Spleen (tissue), 11 donors: ENCODE measurements around the gene SLC12A3. TPM values are rescaled to one million over a fixed set of nuclear protein-coding genes. Genes with fewer than 3 reads are reported as not detected.

ENCODE experiments used
- DNase-seq: peaks from one replicate; pipeline ENCODE4 v3.0.0-alpha.2; 2020
- H3K27ac ChIP-seq, 8 donors: fragments of 200-600 bp; sonication (generic) in 7 of 8; 1 replicate in 4 of 8; 2 replicates in 4 of 8; pipeline versions ENCODE4 v1.5.0 to v1.8.0; 2016 to 2021; ENCODE audit warnings: inconsistent platforms in 4 of 8, mild to moderate bottlenecking in 4 of 8, moderate library complexity in 1 of 8
- H3K27me3 ChIP-seq, 7 donors: fragments of 200-600 bp; sonication (generic) in 6 of 7; replicated peaks in 1 of 7; 1 replicate in 4 of 7; 2 replicates in 3 of 7; pipeline versions ENCODE4 v1.5.0 to v1.8.0; 2016 to 2021; ENCODE audit warnings: inconsistent platforms in 3 of 7, mild to moderate bottlenecking in 1 of 7
- H3K36me3 ChIP-seq, 6 donors: fragments of 200-600 bp; sonication (generic) in 5 of 6; 1 replicate in 4 of 6; 2 replicates in 2 of 6; pipeline versions ENCODE4 v1.5.0 to v1.8.0; 2016 to 2021; ENCODE audit warnings: inconsistent platforms in 2 of 6
- H3K4me1 ChIP-seq, 6 donors: fragments of 200-600 bp; sonication (generic) in 5 of 6; 1 replicate in 3 of 6; 2 replicates in 3 of 6; pipeline versions ENCODE4 v1.5.0 to v1.8.0; 2016 to 2021; ENCODE audit warnings: inconsistent platforms in 3 of 6
- H3K4me3 ChIP-seq, 8 donors: fragments of 200-600 bp; sonication (generic) in 7 of 8; 1 replicate in 4 of 8; 2 replicates in 4 of 8; pipeline versions ENCODE4 v1.5.0 to v1.8.0; 2016 to 2021; ENCODE audit warnings: inconsistent platforms in 4 of 8, mild to moderate bottlenecking in 4 of 8, moderate library complexity in 2 of 8
- H3K9me3 ChIP-seq, 8 donors: fragments of 200-600 bp; sonication (generic) in 7 of 8; 1 replicate in 4 of 8; 2 replicates in 4 of 8; pipeline versions ENCODE4 v1.5.0 to v1.8.0; 2016 to 2021; ENCODE audit warnings: inconsistent platforms in 4 of 8
- CTCF ChIP-seq, 11 experiments: fragments of 200-600 bp in 7 of 11; fragments of 450-650 bp in 4 of 11; sonication (generic) in 4 of 11; IDR thresholded peaks in 8 of 11; conservative IDR thresholded peaks in 3 of 11; 1 replicate in 7 of 11; 2 replicates in 4 of 11; pipeline versions ENCODE4 v1.4.0 to v1.8.0; 2016 to 2021; ENCODE audit warnings: antibody characterized with exemption in 11 of 11, inconsistent platforms in 4 of 11, mild to moderate bottlenecking in 1 of 11
- POLR2A ChIP-seq, 3 donors: fragments of 450-650 bp; IDR thresholded peaks; one replicate each; pipeline ENCODE4 v1.5.1; 2017; ENCODE audit warnings: antibody characterized with exemption in 3 of 3, mild to moderate bottlenecking in 1 of 3
- POLR2AphosphoS5 ChIP-seq, 3 donors: sonication (generic); formaldehyde crosslinking; IDR thresholded peaks; one replicate each; pipeline ENCODE4 v1.5.1; 2017; ENCODE audit warnings: antibody characterized with exemption in 3 of 3
- WGBS, 5 donors: extraction: QIAGEN DNeasy Blood & Tissue Kit in 3 of 5; methylation state at CpG; one replicate each; pipeline versions ENCODE4 v1.1.5 to v1.1.7; 2013 to 2018; 5-methylcytosine and 5-hydroxymethylcytosine counted together
- intact Hi-C: fragments of 100-400 bp; cut with DNase I; formaldehyde crosslinking; loops from one replicate; pipeline ENCODE4 v1.15.0; 2023; ENCODE audit warnings: low total_unique reads
- polyA plus RNA-seq, 3 donors: library from polyadenylated mRNA; stranded (reverse); fragments of 200-250 nt; gene quantifications; one replicate each; pipeline ENCODE4 v1.2.1, GENCODE V29; 2013
- total RNA-seq, 7 donors: library from RNA; depleted of rRNA in 3 of 7; stranded (reverse); fragments of >200 nt in 3 of 7; fragmentation: NEBNext Ultra II Directional in 4 of 7; extraction: Animal tissue kit (Norgen Biotek cat#: 25700) in 4 of 7; gene quantifications; one replicate each; pipeline versions ENCODE4 v1.1.0 to v1.2.1, GENCODE V29; 2016 to 2021
- donor health status: healthy with polysubstance abuse.
- donor health status: DM: no; HTN: no; CAD: no; lungs with moderate emphysema.
- donor health status: DM: no; HTN: no; CAD: no.
- donor health status: Bipolar disorder and iron deficiency.
- donor health status: healthy.
- donor health status: DM: no; HTN: no; CAD: no.
- donor health status: DM: yes; HTN: yes; CAD: no.

Gene SLC12A3
- total and polyA plus RNA-seq, 10 donors, result 0.42 to 2.6 (median 1.1) TPM

- H3K36me3 ChIP-seq, result no peaks in the 10 kb centered on the region
- no peaks in the 10 kb centered on the region for H3K9me3 ChIP-seq
- WGBS, 5 donors, result 80 to 87% (median 84%) methylated on average over 2 to 4 of the region's 4 CpGs
- no peak for DNase-seq
- H3K27me3 ChIP-seq, result no peaks in the 10 kb centered on the region
- no peak overlapping the region for H3K4me3 ChIP-seq
- H3K4me1 ChIP-seq, result peaks cover 0 to 21% (median 5%) of the 10 kb centered on the region in 6 donors
- TF ChIP-seq CTCF (IDR thresholded peaks at IDR 0.05 in 8 of 11, conservative IDR thresholded peaks at IDR 0.05 in 3 of 11) (no peak), POLR2AphosphoS5 (IDR thresholded peaks at IDR 0.05) (no peak), POLR2A (IDR thresholded peaks at IDR 0.05) (no peak)
- H3K27ac ChIP-seq, result no peak overlapping the region
- intact Hi-C loops, result no loop called here
These were observed 11.0 kb downstream of the SLC12A3 start for GRCh38 chr16:56876048-56876447.

- H3K36me3 ChIP-seq, result no peaks in the 10 kb centered on the region
- peaks cover 0 to 11% (median 0%) of the 10 kb centered on the region in 6 donors for H3K4me1 ChIP-seq
- H3K4me3 ChIP-seq, result no peak overlapping the region
- 90 to 97% (median 92%) methylated on average over 9 to 13 of the region's 13 CpGs for WGBS, 5 donors
- DNase-seq, result no peak
- H3K9me3 ChIP-seq, result no peaks in the 10 kb centered on the region
- no peaks in the 10 kb centered on the region for H3K27me3 ChIP-seq
- intact Hi-C loops, result no loop called here
- no peak for TF ChIP-seq POLR2A (IDR thresholded peaks at IDR 0.05)
- TF ChIP-seq POLR2AphosphoS5 (IDR thresholded peaks at IDR 0.05), result no peak
- no peak for TF ChIP-seq CTCF (IDR thresholded peaks at IDR 0.05 in 8 of 11, conservative IDR thresholded peaks at IDR 0.05 in 3 of 11)
- H3K27ac ChIP-seq, result no peak overlapping the region
These were observed 12.6 kb downstream of the SLC12A3 start for GRCh38 chr16:56877486-56878182.

GRCh38 chr16:56878282-56878854 is 13.4 kb downstream of the SLC12A3 start:
- Histone ChIP-seq H3K4me3 (no peak overlapping the region), H3K9me3 (no peaks in the 10 kb centered on the region), H3K36me3 (no peaks in the 10 kb centered on the region), H3K4me1 (peaks cover 0 to 8% (median 0%) of the 10 kb centered on the region in 6 donors), H3K27me3 (no peaks in the 10 kb centered on the region), H3K27ac (no peak overlapping the region)
- no peak for DNase-seq
- TF ChIP-seq POLR2AphosphoS5 (IDR thresholded peaks at IDR 0.05), result no peak
- no peak for TF ChIP-seq POLR2A (IDR thresholded peaks at IDR 0.05)
- TF ChIP-seq CTCF (IDR thresholded peaks at IDR 0.05 in 8 of 11, conservative IDR thresholded peaks at IDR 0.05 in 3 of 11), result no peak
- 84 to 92% (median 90%) methylated on average over 7 to 8 of the region's 8 CpGs for WGBS, 5 donors
- intact Hi-C loops, result no loop called here

GRCh38 chr16:56879276-56879675 is 14.3 kb downstream of the SLC12A3 start:
- Histone ChIP-seq H3K36me3 (no peaks in the 10 kb centered on the region), H3K4me1 (peaks cover 0 to 8% (median 0%) of the 10 kb centered on the region in 6 donors), H3K27me3 (no peaks in the 10 kb centered on the region), H3K27ac (no peak overlapping the region), H3K4me3 (no peak overlapping the region), H3K9me3 (no peaks in the 10 kb centered on the region)
- intact Hi-C loops, result no loop called here
- WGBS, 5 donors, result 79 to 93% (median 89%) methylated on average over 2 to 9 of the region's 9 CpGs
- no peak for TF ChIP-seq POLR2AphosphoS5 (IDR thresholded peaks at IDR 0.05)
- TF ChIP-seq CTCF (IDR thresholded peaks at IDR 0.05 in 8 of 11, conservative IDR thresholded peaks at IDR 0.05 in 3 of 11), result no peak
- TF ChIP-seq POLR2A (IDR thresholded peaks at IDR 0.05), result no peak
- no peak for DNase-seq
